B cell (primary cell): ENCODE results near the gene KLHL2. TPM values are rescaled to one million over a fixed set of nuclear protein-coding genes. Genes with fewer than 3 reads are reported as not detected.
A peak's percentile ranks its signal among the peaks of the same experiment; 100 is the strongest.

Experiments used
- ATAC-seq: fragments of 200-7000 bp; cut with Tn5 transposase; one replicate; pipeline ENCODE4 v1.10.0; 2021; ENCODE audit warnings: low read depth, mild to moderate bottlenecking, moderate number of reproducible peaks, moderate library complexity
- CTCF ChIA-PET: fragments of 350-600 bp; sonication (Branson Sonifier 250); formaldehyde crosslinking; loops from one replicate; lab custom pipeline; 2021; ENCODE audit warnings: antibody characterized with exemption, inconsistent platforms; lab: Charles Lee
- POLR2A ChIA-PET: fragments of 350-600 bp; sonication (Branson Sonifier 250); formaldehyde crosslinking; loops from one replicate; lab custom pipeline; 2021; ENCODE audit warnings: antibody characterized with exemption; lab: Charles Lee
- DNase-seq: peaks from one replicate; pipeline ENCODE4 v3.0.0; 2013
- H2AFZ ChIP-seq: 2 replicates; pipeline ENCODE4 v1.6.1; 2012; ENCODE audit warnings: mild to moderate bottlenecking, low read depth, low read length; ENCODE audit not compliant: insufficient read depth, poor library complexity, severe bottlenecking
- H3K27ac ChIP-seq, 2 donors: 1 replicate in 1 of 2; 2 replicates in 1 of 2; pipeline ENCODE4 v1.5.1; 2012 to 2013; ENCODE audit warnings: low read length in 2 of 2, mild to moderate bottlenecking in 2 of 2, moderate library complexity in 1 of 2
- H3K27me3 ChIP-seq, 4 experiments: fragments of 200-600 bp in 1 of 4; sonication (generic) in 1 of 4; replicated peaks in 1 of 4; 1 replicate in 2 of 4; 2 replicates in 2 of 4; pipeline versions ENCODE4 v1.6.1 to v1.7.0; 2013 to 2016; ENCODE audit warnings: low read length in 3 of 4, mild to moderate bottlenecking in 2 of 4, mixed read lengths in 1 of 4, moderate library complexity in 1 of 4; ENCODE audit not compliant: insufficient read depth in 4 of 4, control insufficient read depth in 3 of 4; ENCODE audit errors: control extremely low read depth in 1 of 4
- H3K36me3 ChIP-seq, 2 experiments: replicated peaks in 1 of 2; 1 replicate in 1 of 2; 2 replicates in 1 of 2; pipeline versions ENCODE4 v1.6.1 to v1.7.1; 2013; ENCODE audit warnings: low read length in 1 of 2; ENCODE audit not compliant: insufficient read depth in 2 of 2, control insufficient read depth in 1 of 2; ENCODE audit errors: control extremely low read depth in 1 of 2, extremely low read depth in 1 of 2
- H3K4me1 ChIP-seq, 2 donors: fragments of 200-600 bp in 1 of 2; sonication (generic) in 1 of 2; 1 replicate in 1 of 2; 2 replicates in 1 of 2; pipeline versions ENCODE4 v1.5.1 to v1.6.1; 2013 to 2017; ENCODE audit warnings: low read length in 2 of 2; ENCODE audit not compliant: control insufficient read depth in 2 of 2, insufficient read depth in 2 of 2
- H3K4me2 ChIP-seq: replicated peaks from 2 replicates; pipeline ENCODE3; 2012; ENCODE audit warnings: mild to moderate bottlenecking, low read depth, low read length; ENCODE audit not compliant: poor library complexity, severe bottlenecking
- H3K4me3 ChIP-seq, 5 experiments: fragments of 200-600 bp in 1 of 5; sonication (generic) in 1 of 5; 1 replicate in 3 of 5; 2 replicates in 2 of 5; pipeline versions ENCODE4 v1.5.1 to v1.7.0; 2011 to 2016; ENCODE audit warnings: low read length in 4 of 5, mild to moderate bottlenecking in 4 of 5, low read depth in 2 of 5, control low read depth in 1 of 5, moderate library complexity in 1 of 5; ENCODE audit not compliant: insufficient read depth in 1 of 5; ENCODE audit errors: control extremely low read depth in 1 of 5, extremely low read depth in 1 of 5
- H3K79me2 ChIP-seq: fragments of 200-600 bp; sonication (generic); one replicate; pipeline ENCODE4 v1.6.0; 2016; ENCODE audit warnings: low read length; ENCODE audit not compliant: control insufficient read depth, insufficient read depth
- H3K9ac ChIP-seq: fragments of 200-600 bp; sonication (generic); 2 replicates; pipeline ENCODE4 v1.6.1; 2017; ENCODE audit warnings: mild to moderate bottlenecking, low read length, moderate library complexity
- H3K9me3 ChIP-seq, 3 donors: one replicate each; pipeline versions ENCODE4 v1.6.1 to v1.7.1; 2013; ENCODE audit warnings: low read length in 2 of 3; ENCODE audit not compliant: control insufficient read depth in 2 of 3, insufficient read depth in 1 of 3; ENCODE audit errors: control extremely low read depth in 1 of 3
- H4K20me1 ChIP-seq: 2 replicates; pipeline ENCODE4 v1.6.0; 2012; ENCODE audit warnings: mild to moderate bottlenecking, low read length; ENCODE audit not compliant: insufficient read depth, control insufficient read depth, poor library complexity, severe bottlenecking
- H3K27ac Mint-ChIP-seq: one replicate; pipeline ENCODE4 v1.8.0; 2021; ENCODE audit warnings: mixed read lengths
- H3K27me3 Mint-ChIP-seq: one replicate; pipeline ENCODE4 v1.8.0; 2021; ENCODE audit warnings: mixed read lengths
- H3K4me1 Mint-ChIP-seq: one replicate; pipeline ENCODE4 v1.8.0; 2021; ENCODE audit warnings: mixed read lengths
- H3K4me3 Mint-ChIP-seq: one replicate; pipeline ENCODE4 v1.8.0; 2021; ENCODE audit warnings: mixed read lengths
- H3K9me3 Mint-ChIP-seq: one replicate; pipeline ENCODE4 v1.8.0; 2022; ENCODE audit warnings: mixed read lengths; ENCODE audit not compliant: insufficient read depth
- CTCF ChIP-seq: fragments of 200-600 bp; IDR thresholded peaks from one replicate; pipeline ENCODE4 v1.8.0; 2022; ENCODE audit warnings: antibody characterized with exemption, mild to moderate bottlenecking
- EZH2 ChIP-seq: IDR thresholded peaks from 2 replicates; pipeline ENCODE4 v1.6.1; 2012; ENCODE audit warnings: borderline replicate concordance, low read depth, mild to moderate bottlenecking, moderate library complexity, low read length; ENCODE audit not compliant: insufficient read depth, poor library complexity, severe bottlenecking
- WGBS: methylation state at CpG from one replicate; pipeline ENCODE4 v1.1.5; 2013; ENCODE audit warnings: missing lambda C conversion rate; ENCODE audit not compliant: insufficient coverage; 5-methylcytosine and 5-hydroxymethylcytosine counted together
- intact Hi-C: fragments of 100-400 bp; cut with micrococcal nuclease; formaldehyde crosslinking; loops from one replicate; pipeline ENCODE4 v1.10.0; 2022
- polyA plus RNA-seq: library from polyadenylated mRNA; depleted of rRNA; stranded (reverse); fragments of >200 nt; gene quantifications from 2 replicates; pipeline ENCODE4 v1.2.3, GENCODE V29; 2012
- total RNA-seq, 2 donors: library from RNA; stranded (reverse); fragments of 120-200 nt in 1 of 2; gene quantifications; 1 replicate in 1 of 2; 2 replicates in 1 of 2; pipeline versions ENCODE4 v1.2.3 to v1.2.4, GENCODE V29; 2013 to 2022

The KLHL2 gene
- total and polyA plus RNA-seq, 2 donors (not counting 1 experiment from before 2014, with no cell fraction given) = 7.8 to 77.5 TPM

- Mint-ChIP-seq H3K4me1 (peaks cover 46% of the 10 kb centered on the region), H3K9me3 (peaks cover 5% of the 10 kb centered on the region), H3K4me3 (peak overlapping the region; percentile 13), H3K27me3 (no peaks in the 10 kb centered on the region), H3K27ac (peak overlapping the region; percentile 16)
- H3K9ac ChIP-seq = no peak overlapping the region
- no peak for DNase-seq
- no peak for TF ChIP-seq CTCF
- TF ChIP-seq EZH2 = no peak
- H2AFZ ChIP-seq = no peak overlapping the region
- H3K4me1 ChIP-seq = peaks cover 25 to 28% of the 10 kb centered on the region in 2 donors
- H3K27ac ChIP-seq = peak overlapping the region in 1 of 2 donors; percentile 69
- no peaks in the 10 kb centered on the region for H4K20me1 ChIP-seq
- no peaks in the 10 kb centered on the region for H3K27me3 ChIP-seq
- POLR2A ChIA-PET = no interaction called here
- CTCF ChIA-PET = no interaction called here
- H3K4me3 ChIP-seq = no peak overlapping the region
- H3K79me2 ChIP-seq = peaks cover 27% of the 10 kb centered on the region
- ATAC-seq = no peak
- H3K9me3 ChIP-seq = no peaks in the 10 kb centered on the region
- no peak overlapping the region for H3K4me2 ChIP-seq
- no peaks in the 10 kb centered on the region for H3K36me3 ChIP-seq
- intact Hi-C loops = no loop called here
- WGBS = no CpG with 5 or more reads among the region's 3 CpGs
Measured at GRCh38 chr4:165288226-165288625, 80.9 kb downstream of the KLHL2 start.

- DNase-seq = no peak
- H3K27ac ChIP-seq = peak overlapping the region in 1 of 2 donors; percentile 69
- H2AFZ ChIP-seq = no peak overlapping the region
- POLR2A ChIA-PET = no interaction called here
- intact Hi-C loops = no loop called here
- peaks cover 27% of the 10 kb centered on the region for H3K79me2 ChIP-seq
- H3K4me1 Mint-ChIP-seq = peaks cover 46% of the 10 kb centered on the region
- H3K4me3 ChIP-seq = no peak overlapping the region
- H3K27me3 ChIP-seq = no peaks in the 10 kb centered on the region
- ATAC-seq = no peak
- H3K27me3 Mint-ChIP-seq = no peaks in the 10 kb centered on the region
- CTCF ChIA-PET = interaction anchor here (0.7 to 1.4 kb wide), 2 partner anchors 80 to 156 kb away, joined by 3 to 6 read pairs; no protein-coding TSS in a partner anchor
- H3K9me3 ChIP-seq = no peaks in the 10 kb centered on the region
- H3K9me3 Mint-ChIP-seq = peaks cover 5% of the 10 kb centered on the region
- no peak overlapping the region for H3K4me2 ChIP-seq
- H3K4me3 Mint-ChIP-seq = no peak overlapping the region
- peak overlapping the region; percentile 16 for H3K27ac Mint-ChIP-seq
- no peaks in the 10 kb centered on the region for H3K36me3 ChIP-seq
- TF ChIP-seq CTCF = no peak
- TF ChIP-seq EZH2 = no peak
- H3K9ac ChIP-seq = no peak overlapping the region
- H3K4me1 ChIP-seq = peaks cover 27 to 29% of the 10 kb centered on the region in 2 donors
- H4K20me1 ChIP-seq = no peaks in the 10 kb centered on the region
Measured at GRCh38 chr4:165288639-165289422, 81.5 kb downstream of the KLHL2 start.
